Epithelial cell of proximal tubule (primary cell): ENCODE measurements around the gene ATOSA. TPM values are rescaled to one million over a fixed set of nuclear protein-coding genes. Genes with fewer than 3 reads are reported as not detected.

Experiments
- DNase-seq: peaks from one replicate; pipeline ENCODE4 v3.0.0-alpha.2; 2011; ENCODE audit warnings: low read depth
- H3K4me3 ChIP-seq: 2 replicates; pipeline ENCODE4 v1.5.1; 2011; ENCODE audit warnings: low read depth, mild to moderate bottlenecking, low read length
- total RNA-seq: library from RNA; depleted of rRNA; stranded (reverse); fragments of >200 nt; gene quantifications from 2 replicates; pipeline ENCODE4 v1.2.3, GENCODE V29; 2015
- TF ChIP-seq, protein P1 (sequence below): conservative IDR thresholded peaks from 2 replicates; pipeline ENCODE4 v1.5.1; 2012; ENCODE audit warnings: low read depth, mild to moderate bottlenecking, low read length

The ATOSA gene
- total RNA-seq, 1 donor from 2014 or later, result 5.4 TPM

DNA sequence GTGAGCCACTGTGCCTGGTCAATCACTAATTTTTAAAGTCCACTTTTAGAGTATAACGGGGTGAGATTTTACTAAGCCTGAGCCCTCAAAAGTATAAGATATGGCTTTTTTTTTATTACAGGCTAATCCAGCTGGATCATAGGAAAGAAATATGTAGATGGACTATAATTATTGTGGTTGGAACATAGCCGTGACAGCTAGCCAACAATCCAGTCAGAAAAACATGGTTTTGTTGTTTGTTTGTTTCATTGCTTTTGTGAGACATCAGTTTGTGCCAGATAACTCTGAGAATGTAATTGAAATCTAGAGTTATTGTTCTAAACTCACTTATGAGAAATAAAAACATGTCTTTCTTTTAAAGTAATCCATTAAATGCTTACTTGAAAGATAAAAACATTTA is 37.3 kb upstream of the ATOSA start:
- TF ChIP-seq, protein P1, sequence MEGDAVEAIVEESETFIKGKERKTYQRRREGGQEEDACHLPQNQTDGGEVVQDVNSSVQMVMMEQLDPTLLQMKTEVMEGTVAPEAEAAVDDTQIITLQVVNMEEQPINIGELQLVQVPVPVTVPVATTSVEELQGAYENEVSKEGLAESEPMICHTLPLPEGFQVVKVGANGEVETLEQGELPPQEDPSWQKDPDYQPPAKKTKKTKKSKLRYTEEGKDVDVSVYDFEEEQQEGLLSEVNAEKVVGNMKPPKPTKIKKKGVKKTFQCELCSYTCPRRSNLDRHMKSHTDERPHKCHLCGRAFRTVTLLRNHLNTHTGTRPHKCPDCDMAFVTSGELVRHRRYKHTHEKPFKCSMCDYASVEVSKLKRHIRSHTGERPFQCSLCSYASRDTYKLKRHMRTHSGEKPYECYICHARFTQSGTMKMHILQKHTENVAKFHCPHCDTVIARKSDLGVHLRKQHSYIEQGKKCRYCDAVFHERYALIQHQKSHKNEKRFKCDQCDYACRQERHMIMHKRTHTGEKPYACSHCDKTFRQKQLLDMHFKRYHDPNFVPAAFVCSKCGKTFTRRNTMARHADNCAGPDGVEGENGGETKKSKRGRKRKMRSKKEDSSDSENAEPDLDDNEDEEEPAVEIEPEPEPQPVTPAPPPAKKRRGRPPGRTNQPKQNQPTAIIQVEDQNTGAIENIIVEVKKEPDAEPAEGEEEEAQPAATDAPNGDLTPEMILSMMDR, result no peak
- DNase-seq, result no peak
- H3K4me3 ChIP-seq, result no peak overlapping the region

- TF ChIP-seq, protein P1, result no peak
- no peak overlapping the region for H3K4me3 ChIP-seq
- DNase-seq, result no peak
Measured at GRCh38 chr15:52715411-52715810, 36.2 kb upstream of the ATOSA start.

DNA sequence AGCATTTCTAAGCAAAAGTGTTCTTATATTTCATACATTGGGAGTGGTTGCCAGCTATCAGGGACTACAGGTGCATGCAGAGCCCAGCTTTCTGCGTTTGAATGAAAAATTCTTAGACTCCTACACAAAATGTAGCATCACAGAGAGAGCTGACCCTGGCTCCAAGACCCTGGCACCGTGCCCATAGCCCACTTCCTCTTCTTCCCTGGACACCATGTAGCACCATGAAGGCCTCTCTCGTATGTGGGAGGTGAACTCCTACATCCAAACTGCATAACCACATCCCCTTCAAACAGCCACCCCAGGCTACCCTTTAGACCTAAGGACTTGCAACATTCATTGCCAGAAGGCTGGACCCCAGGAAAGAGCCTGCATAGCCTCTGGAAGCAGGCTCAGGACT is 35.8 kb upstream of the ATOSA start:
- DNase-seq, result no peak
- H3K4me3 ChIP-seq, result no peak overlapping the region
- TF ChIP-seq, protein P1, result no peak

GRCh38 chr15:52710708-52711389 is 31.7 kb upstream of the ATOSA start:
- no peak overlapping the region for H3K4me3 ChIP-seq
- no peak for DNase-seq
- TF ChIP-seq, protein P1, result no peak

DNA sequence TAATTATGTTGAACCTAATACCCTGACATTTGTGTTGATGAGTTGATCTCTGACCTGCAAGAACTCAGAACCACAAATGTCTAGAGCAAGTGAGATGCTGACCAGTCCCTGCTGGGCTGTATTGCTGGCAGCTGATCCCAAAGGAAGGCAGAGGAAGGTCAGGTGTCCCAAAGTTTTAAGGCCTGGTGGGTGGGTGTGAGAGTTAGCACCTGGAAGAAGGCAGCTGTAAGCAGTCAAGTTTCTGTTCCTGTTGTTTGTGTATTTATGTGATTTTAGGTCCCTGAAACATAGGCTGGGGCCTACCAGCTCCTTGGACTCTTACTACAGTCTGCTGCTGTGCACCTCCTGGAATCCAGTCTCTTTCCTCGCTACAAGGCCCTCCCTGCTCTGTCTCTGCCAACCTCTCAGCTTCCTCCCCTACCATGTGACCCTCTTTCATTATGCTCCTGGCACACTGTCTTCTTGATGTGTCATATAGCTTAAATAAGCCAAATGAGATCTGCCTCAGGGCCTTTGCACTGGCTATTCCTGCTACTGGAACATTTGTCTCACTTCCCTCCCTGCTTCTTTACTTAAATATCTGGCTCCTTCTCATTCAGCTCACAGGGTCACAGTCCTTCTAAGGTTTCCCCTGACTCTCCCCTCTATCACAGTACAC is 31.0 kb upstream of the ATOSA start:
- TF ChIP-seq, protein P1, result no peak
- no peak overlapping the region for H3K4me3 ChIP-seq
- no peak for DNase-seq

DNA sequence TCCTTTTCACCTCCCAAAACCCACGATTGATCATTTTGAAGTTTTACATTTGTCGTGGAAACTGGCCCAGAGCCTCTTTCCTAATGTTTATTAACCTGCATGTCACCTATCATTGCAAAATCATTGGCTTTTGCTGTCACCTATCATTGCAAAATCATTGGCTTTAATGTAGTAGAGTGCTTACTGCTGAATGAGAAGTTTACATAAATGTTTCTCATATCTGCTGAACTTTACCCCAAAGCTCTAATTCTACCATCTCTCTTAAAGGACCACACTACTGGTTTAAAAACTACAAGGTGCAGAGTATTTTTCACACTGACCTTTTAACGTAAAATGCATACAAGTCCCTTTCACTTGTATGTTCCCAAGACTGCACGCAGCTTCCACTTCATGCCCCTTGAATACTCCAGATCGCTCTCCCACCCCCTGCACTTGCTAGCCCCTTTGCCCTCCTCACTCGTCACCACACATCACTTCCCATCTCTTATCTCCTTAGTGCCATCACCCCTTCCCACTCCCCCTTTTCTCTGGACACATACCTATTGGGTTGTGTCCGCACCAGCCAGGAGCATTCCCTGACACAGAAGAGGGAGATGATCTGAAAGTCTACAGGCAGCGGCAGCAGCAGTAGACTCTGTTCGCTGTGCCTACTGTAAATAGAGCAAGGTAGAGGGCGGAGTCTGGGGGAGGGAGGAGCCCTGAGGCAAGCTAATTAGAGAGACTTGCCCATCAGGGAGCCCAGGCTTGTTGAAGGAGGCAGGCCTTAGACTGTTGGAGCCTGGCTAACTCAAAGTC is 30.2 kb upstream of the ATOSA start:
- H3K4me3 ChIP-seq, result no peak overlapping the region
- DNase-seq, result no peak
- TF ChIP-seq, protein P1, result no peak
